K562 (cell line): ENCODE data around the gene RSPH9. TPM values are rescaled to one million over a fixed set of nuclear protein-coding genes. Genes with fewer than 3 reads are reported as not detected.

Source experiments
- ATAC-seq: fragments of 200-7000 bp; cut with Tn5 transposase; 3 replicates; pipeline ENCODE4 v1.9.1; 2020; ENCODE audit warnings: moderate library complexity
- BruUV-seq: library from RNA; stranded (reverse); fragments of 400-500 nt; replicated peaks from 2 replicates; lab custom pipeline; 2021; lab: Mats Ljungman, UMichigan
- CTCF ChIA-PET: fragments of 300-600 bp; formaldehyde crosslinking; extraction: SDS; loops from one replicate; lab custom pipeline; 2021; ENCODE audit warnings: low intra/inter-chr PET ratio; lab: Yijun Ruan, JAX
- POLR2A ChIA-PET: fragments of 300-600, 350-650 bp; sonication (Branson Sonifier 250); formaldehyde crosslinking; extraction: SDS; loops from one replicate; lab custom pipeline; 2021; ENCODE audit warnings: antibody characterized with exemption, inconsistent platforms; lab: Yijun Ruan, JAX
- DNase-seq, 4 experiments: peaks; one replicate each; pipeline versions ENCODE4 v3.0.0 to v3.0.0-alpha.2; 2011 to 2018; ENCODE audit warnings: low spot score in 3 of 4, mixed read lengths in 3 of 4; ENCODE audit errors: extremely low read depth in 1 of 4
- FAIRE-seq: peaks from 2 replicates; lab custom pipeline; 2011; peaks lifted over from hg19 to GRCh38; lab: Jason Lieb, UNC
- H2AFZ ChIP-seq: 2 replicates; pipeline ENCODE4 v1.6.0; 2011; ENCODE audit warnings: low read depth, low read length, control low read depth, inconsistent platforms
- H3K27ac ChIP-seq: fragments of 200-600 bp; 3 replicates; pipeline ENCODE4 v1.8.0; 2011; ENCODE audit warnings: low read depth, mild to moderate bottlenecking, control low read depth, inconsistent platforms, low read length, moderate library complexity, mixed read lengths; ENCODE audit errors: extremely low read depth
- H3K27me3 ChIP-seq, 2 experiments: fragments of 300-600 bp in 1 of 2; 2 replicates in 1 of 2; 3 replicates in 1 of 2; pipeline versions ENCODE4 v1.6.0 to v1.8.0; 2011; ENCODE audit warnings: inconsistent platforms in 2 of 2, low read length in 2 of 2, mild to moderate bottlenecking in 1 of 2, mixed read lengths in 1 of 2, moderate library complexity in 1 of 2; ENCODE audit not compliant: control insufficient read depth in 2 of 2, insufficient read depth in 2 of 2
- H3K36me3 ChIP-seq: fragments of 300-600 bp; 3 replicates; pipeline ENCODE4 v1.8.0; 2011; ENCODE audit warnings: mild to moderate bottlenecking, low read length, inconsistent platforms; ENCODE audit not compliant: control insufficient read depth, insufficient read depth
- H3K4me1 ChIP-seq, 2 experiments: fragments of 200-600 bp in 1 of 2; replicated peaks in 1 of 2; 2 replicates in 1 of 2; 3 replicates in 1 of 2; pipeline versions ENCODE4 v1.5.1 to v1.8.0; 2011; ENCODE audit warnings: inconsistent platforms in 2 of 2, low read length in 2 of 2, mild to moderate bottlenecking in 1 of 2, mixed read lengths in 1 of 2, moderate library complexity in 1 of 2; ENCODE audit not compliant: control insufficient read depth in 2 of 2, insufficient read depth in 2 of 2
- H3K4me2 ChIP-seq: 2 replicates; pipeline ENCODE4 v1.6.1; 2011; ENCODE audit warnings: low read length, control low read depth, inconsistent platforms, mixed read lengths; ENCODE audit not compliant: insufficient read depth
- H3K4me3 ChIP-seq: fragments of 200-600 bp; sonication (generic), shearing (Covaris generic); 2 replicates; pipeline ENCODE4 v1.5.1; 2016; ENCODE audit warnings: control low read depth, inconsistent platforms
- H3K79me2 ChIP-seq: fragments of 200-600 bp; 3 replicates; pipeline ENCODE4 v1.8.0; 2011; ENCODE audit warnings: low read length, inconsistent platforms; ENCODE audit not compliant: control insufficient read depth, insufficient read depth
- H3K9ac ChIP-seq, 2 experiments: 2 replicates each; pipeline versions ENCODE4 v1.6.0 to v1.6.1; 2011; ENCODE audit warnings: low read depth in 2 of 2, low read length in 2 of 2, control low read depth in 1 of 2, inconsistent platforms in 1 of 2, mild to moderate bottlenecking in 1 of 2, mixed read lengths in 1 of 2; ENCODE audit not compliant: insufficient read depth in 1 of 2
- H3K9me1 ChIP-seq: one replicate; pipeline ENCODE4 v1.6.0; 2011; ENCODE audit warnings: inconsistent platforms, mild to moderate bottlenecking, low read length, moderate library complexity; ENCODE audit not compliant: control insufficient read depth, insufficient read depth
- H3K9me3 ChIP-seq: replicated peaks from 2 replicates; pipeline ENCODE4 v1.5.1; 2011; ENCODE audit warnings: low read depth, low read length, inconsistent platforms; ENCODE audit not compliant: control insufficient read depth, insufficient read depth
- H4K20me1 ChIP-seq: replicated peaks from 2 replicates; pipeline ENCODE4 v1.6.1; 2011; ENCODE audit warnings: low read length, inconsistent platforms, mixed read lengths; ENCODE audit not compliant: control insufficient read depth, insufficient read depth
- CXXC5 ChIP-seq: fragments of 250-450 bp; sonication (Bioruptor Pico); IDR thresholded peaks from 2 replicates; pipeline ENCODE4 v1.8.0; 2022; ENCODE audit warnings: inconsistent platforms, mild to moderate bottlenecking, moderate library complexity
- KLF13 ChIP-seq: fragments of 450-650 bp; IDR thresholded peaks from 2 replicates; pipeline ENCODE4 v1.6.1; 2016; ENCODE audit warnings: missing genetic modification characterization, low read depth, mild to moderate bottlenecking, missing compliant biosample characterization, moderate library complexity, borderline replicate concordance
- SUPT5H ChIP-seq: fragments of 450-650 bp; IDR thresholded peaks from 2 replicates; pipeline ENCODE4 v1.6.1; 2016
- ZBED1 ChIP-seq: IDR thresholded peaks from 2 replicates; pipeline ENCODE4 v1.6.1; 2014
- ZNF644 ChIP-seq: fragments of 200-800 bp; sonication (Bioruptor generic); IDR thresholded peaks from 2 replicates; pipeline ENCODE4 v1.6.1; 2016; ENCODE audit warnings: low read depth, missing genetic modification characterization, missing compliant biosample characterization
- WGBS: fragments of 100-300 bp; shearing (Covaris generic); methylation state at CpG from one replicate; pipeline ENCODE4 v1.1.6; 2016; ENCODE audit warnings: low coverage, mixed read lengths; ENCODE audit not compliant: insufficient coverage; ENCODE audit errors: missing lambda C conversion rate; 5-methylcytosine and 5-hydroxymethylcytosine counted together
- in situ Hi-C: fragments of 300-500 bp; cut with MboI; formaldehyde crosslinking; loops from 4 replicates; pipeline ENCODE4 v1.15.0; 2018; ENCODE audit warnings: inconsistent platforms, mixed read lengths
- intact Hi-C: fragments of 100-400 bp; cut with micrococcal nuclease; formaldehyde crosslinking; loops from 2 replicates; pipeline ENCODE4 v1.14.2; 2022
- polyA plus RNA-seq, 8 experiments: library from polyadenylated mRNA; depleted of rRNA in 4 of 8; stranded (reverse) in 5 of 8; unstranded in 3 of 8; fragments of >200 nt; fragmentation: Nextera tagmentation in 2 of 8; fragmentation: Illumina TruSeq in 1 of 8; extraction: Ambion mirVana in 2 of 8; extraction: Trizol in 1 of 8; gene quantifications; 2 replicates each; pipeline versions ENCODE4 v1.2.1 to v1.2.3, GENCODE V29; 2011 to 2014; ENCODE audit warnings: inconsistent platforms in 1 of 8, missing spikeins in 1 of 8
- total RNA-seq, 7 experiments: library from RNA; depleted of rRNA in 6 of 7; stranded (reverse); fragments of >200 nt in 6 of 7; fragmentation: Illumina TruSeq in 2 of 7; extraction: Trizol in 2 of 7; gene quantifications; 2 replicates each; pipeline versions ENCODE4 v1.2.1 to v1.2.3, GENCODE V29; 2011 to 2021; ENCODE audit warnings: low replicate concordance in 1 of 7
- TF ChIP-seq, protein P1 (sequence below), 2 experiments: fragments of 450-650 bp; formaldehyde crosslinking in 1 of 2; IDR thresholded peaks; 2 replicates each; pipeline versions ENCODE4 v1.4.0 to v1.6.1; 2014 to 2020; ENCODE audit warnings: mild to moderate bottlenecking in 2 of 2, borderline replicate concordance in 1 of 2, low read depth in 1 of 2

Gene RSPH9
- total and polyA plus RNA-seq, 9 of the 15 experiments (the other 6 are each of a cell fraction or from before 2014, with no cell fraction given) = 0.05 to 0.60 (median 0.39) TPM; not detected in 6

DNA sequence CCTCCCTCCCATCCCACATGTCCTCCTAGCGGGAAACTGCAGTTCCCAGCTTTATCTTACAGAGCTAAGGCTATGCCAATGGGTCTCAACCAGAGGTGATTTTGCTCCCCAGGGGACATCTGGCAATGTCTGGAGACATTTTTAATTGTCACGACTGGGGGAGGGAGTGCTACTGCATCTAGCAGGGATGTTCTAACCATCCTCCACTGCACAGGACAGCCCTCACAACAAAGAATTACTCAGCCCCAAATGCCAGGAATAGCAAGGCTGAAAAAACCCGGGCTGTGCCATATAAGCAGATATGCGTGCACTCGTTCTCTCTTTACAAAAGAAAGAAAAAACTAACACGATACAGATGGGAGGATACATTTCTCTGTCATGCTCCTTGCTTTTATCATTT is 34.2 kb downstream of the RSPH9 start:
- Histone ChIP-seq H3K4me1 (peaks cover 0 to 23% of the 10 kb centered on the region in 2 experiments; a peak in 3 of 5 replicates), H3K79me2 (peaks cover 36% of the 10 kb centered on the region), H3K4me2 (no peak overlapping the region), H3K9me1 (no peaks in the 10 kb centered on the region), H3K9me3 (no peaks in the 10 kb centered on the region), H3K36me3 (peaks cover 100% of the 10 kb centered on the region), H3K27ac (no peak overlapping the region), H2AFZ (no peak overlapping the region), H3K4me3 (no peak overlapping the region), H3K9ac (no peak overlapping the region), H4K20me1 (peaks cover 21% of the 10 kb centered on the region), H3K27me3 (no peaks in the 10 kb centered on the region)
- no TSS peak for BruUV-seq
- ATAC-seq (no peak), DNase-seq (no peak), FAIRE-seq (no peak)
- WGBS = 86% methylated on average over 6 of the region's 6 CpGs
- ChIA-PET CTCF (no interaction called here), POLR2A (interaction anchor here (0.7 to 2.7 kb wide), 4 partner anchors 9 to 24 kb away, joined by 3 to 32 read pairs (median 8); partner anchors contain the start of gene MRPS18A)
- TF ChIP-seq CXXC5 (CRISPR knock-in tag) = no peak
- no peak for TF ChIP-seq KLF13
- in situ Hi-C loops (no loop called here), intact Hi-C loops (no loop called here)

DNA sequence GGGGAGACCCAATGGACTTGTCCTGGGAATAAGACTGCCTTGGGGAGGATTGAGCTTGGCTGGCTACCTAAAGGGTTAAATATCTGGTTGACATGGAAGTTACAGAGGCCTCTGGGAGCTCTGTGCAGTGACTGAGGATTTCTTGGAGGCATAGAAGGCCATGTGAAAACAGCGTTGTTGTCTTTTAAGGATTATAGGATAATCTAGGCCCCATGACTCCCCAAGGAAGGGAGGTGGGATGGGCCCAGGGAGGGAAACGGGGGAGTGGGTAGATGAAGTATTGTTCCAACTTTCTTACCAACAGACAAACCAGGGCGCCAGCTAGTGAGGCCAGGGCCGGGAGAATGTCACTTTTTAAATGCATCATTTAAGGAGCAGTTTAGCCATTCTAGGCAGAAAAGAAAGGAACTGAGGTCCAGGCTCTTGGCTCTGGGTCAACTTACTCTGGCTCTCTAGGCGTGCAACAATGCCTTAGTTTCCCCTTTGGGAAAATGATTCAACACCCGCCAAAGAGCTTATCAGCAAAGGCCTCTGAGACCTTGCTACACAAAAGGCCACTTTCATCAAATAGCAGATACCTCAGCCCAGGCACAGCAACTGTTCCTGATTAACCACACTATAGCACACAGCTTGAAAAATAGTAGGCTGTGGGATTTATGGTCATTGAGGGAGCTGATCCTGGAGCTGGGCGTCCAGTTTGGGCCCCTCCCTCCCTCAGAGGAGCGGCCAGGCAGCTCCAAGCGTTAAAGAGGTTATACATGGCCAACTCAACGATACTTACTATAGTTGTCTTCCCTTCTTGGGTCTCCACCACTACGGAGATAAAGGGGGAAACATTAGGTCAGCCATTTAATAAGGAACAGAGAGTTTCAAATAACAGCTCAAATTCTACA is 35.7 kb downstream of the RSPH9 start:
- H2AFZ ChIP-seq = no peak overlapping the region
- in situ Hi-C loops (no loop called here), intact Hi-C loops (no loop called here)
- CTCF ChIA-PET = no interaction called here
- peaks cover 97% of the 10 kb centered on the region for H3K36me3 ChIP-seq
- H4K20me1 ChIP-seq = peaks cover 21% of the 10 kb centered on the region
- POLR2A ChIA-PET = interaction anchor here (0.6 to 2.6 kb wide), 7 partner anchors 8 to 244 kb away, joined by 3 to 10 read pairs (median 3); no protein-coding TSS in a partner anchor
- peaks cover 51% of the 10 kb centered on the region for H3K79me2 ChIP-seq
- DNase-seq (no peak), FAIRE-seq (no peak), ATAC-seq (no peak)
- H3K9me1 ChIP-seq = no peaks in the 10 kb centered on the region
- no peak overlapping the region for H3K4me3 ChIP-seq
- no peak overlapping the region for H3K27ac ChIP-seq
- no peaks in the 10 kb centered on the region for H3K27me3 ChIP-seq
- H3K4me2 ChIP-seq = no peak overlapping the region
- H3K4me1 ChIP-seq = peaks cover 0 to 27% of the 10 kb centered on the region in 2 experiments; a peak in 3 of 5 replicates
- H3K9ac ChIP-seq = no peak overlapping the region
- WGBS = 87% methylated on average over 11 of the region's 11 CpGs
- H3K9me3 ChIP-seq = no peaks in the 10 kb centered on the region
- no TSS peak for BruUV-seq
- TF ChIP-seq ZBED1 (no peak), ZNF644 (no peak), SUPT5H (no peak)
- TF ChIP-seq, protein P1, sequence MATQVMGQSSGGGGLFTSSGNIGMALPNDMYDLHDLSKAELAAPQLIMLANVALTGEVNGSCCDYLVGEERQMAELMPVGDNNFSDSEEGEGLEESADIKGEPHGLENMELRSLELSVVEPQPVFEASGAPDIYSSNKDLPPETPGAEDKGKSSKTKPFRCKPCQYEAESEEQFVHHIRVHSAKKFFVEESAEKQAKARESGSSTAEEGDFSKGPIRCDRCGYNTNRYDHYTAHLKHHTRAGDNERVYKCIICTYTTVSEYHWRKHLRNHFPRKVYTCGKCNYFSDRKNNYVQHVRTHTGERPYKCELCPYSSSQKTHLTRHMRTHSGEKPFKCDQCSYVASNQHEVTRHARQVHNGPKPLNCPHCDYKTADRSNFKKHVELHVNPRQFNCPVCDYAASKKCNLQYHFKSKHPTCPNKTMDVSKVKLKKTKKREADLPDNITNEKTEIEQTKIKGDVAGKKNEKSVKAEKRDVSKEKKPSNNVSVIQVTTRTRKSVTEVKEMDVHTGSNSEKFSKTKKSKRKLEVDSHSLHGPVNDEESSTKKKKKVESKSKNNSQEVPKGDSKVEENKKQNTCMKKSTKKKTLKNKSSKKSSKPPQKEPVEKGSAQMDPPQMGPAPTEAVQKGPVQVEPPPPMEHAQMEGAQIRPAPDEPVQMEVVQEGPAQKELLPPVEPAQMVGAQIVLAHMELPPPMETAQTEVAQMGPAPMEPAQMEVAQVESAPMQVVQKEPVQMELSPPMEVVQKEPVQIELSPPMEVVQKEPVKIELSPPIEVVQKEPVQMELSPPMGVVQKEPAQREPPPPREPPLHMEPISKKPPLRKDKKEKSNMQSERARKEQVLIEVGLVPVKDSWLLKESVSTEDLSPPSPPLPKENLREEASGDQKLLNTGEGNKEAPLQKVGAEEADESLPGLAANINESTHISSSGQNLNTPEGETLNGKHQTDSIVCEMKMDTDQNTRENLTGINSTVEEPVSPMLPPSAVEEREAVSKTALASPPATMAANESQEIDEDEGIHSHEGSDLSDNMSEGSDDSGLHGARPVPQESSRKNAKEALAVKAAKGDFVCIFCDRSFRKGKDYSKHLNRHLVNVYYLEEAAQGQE (IDR thresholded peaks at IDR 0.05; ENCODE audit: borderline replicate concordance) = no peak
- TF ChIP-seq, protein P1 (CRISPR knock-in tag; IDR thresholded peaks at IDR 0.05; ENCODE audit: low read depth) = no peak
